Measurements from ENCODE around the gene RUNDC3A.
"Not testable (repeated sequence)": the region's sequence is repeated elsewhere in the genome, so short reads cannot be mapped to it uniquely, and the experiment has no call there.

Gene RUNDC3A

DNA sequence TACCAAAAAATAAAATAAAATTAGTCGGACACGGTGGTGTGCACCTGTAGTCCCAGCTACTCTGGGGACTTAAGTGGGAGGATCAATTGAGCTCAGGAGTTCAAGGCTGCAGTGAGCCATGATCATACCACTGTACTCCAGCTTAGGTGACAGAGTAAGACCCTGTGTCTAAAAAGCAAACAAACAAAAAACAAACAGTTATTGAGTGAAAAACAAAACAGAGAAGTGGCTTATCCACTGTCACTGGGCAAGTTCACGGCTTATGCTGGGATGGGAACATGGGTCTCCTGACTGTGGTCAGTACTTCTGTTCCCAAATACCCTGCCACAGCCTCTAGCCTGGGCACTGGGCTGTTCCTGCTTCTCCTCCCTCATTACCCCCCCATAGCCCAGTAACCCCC lies 27.2 kb downstream of the RUNDC3A start:
- H3K4me3 ChIP-seq (ENCODE audit: low read depth, low read length) = no peak overlapping the region
- TF ChIP-seq, protein P1, sequence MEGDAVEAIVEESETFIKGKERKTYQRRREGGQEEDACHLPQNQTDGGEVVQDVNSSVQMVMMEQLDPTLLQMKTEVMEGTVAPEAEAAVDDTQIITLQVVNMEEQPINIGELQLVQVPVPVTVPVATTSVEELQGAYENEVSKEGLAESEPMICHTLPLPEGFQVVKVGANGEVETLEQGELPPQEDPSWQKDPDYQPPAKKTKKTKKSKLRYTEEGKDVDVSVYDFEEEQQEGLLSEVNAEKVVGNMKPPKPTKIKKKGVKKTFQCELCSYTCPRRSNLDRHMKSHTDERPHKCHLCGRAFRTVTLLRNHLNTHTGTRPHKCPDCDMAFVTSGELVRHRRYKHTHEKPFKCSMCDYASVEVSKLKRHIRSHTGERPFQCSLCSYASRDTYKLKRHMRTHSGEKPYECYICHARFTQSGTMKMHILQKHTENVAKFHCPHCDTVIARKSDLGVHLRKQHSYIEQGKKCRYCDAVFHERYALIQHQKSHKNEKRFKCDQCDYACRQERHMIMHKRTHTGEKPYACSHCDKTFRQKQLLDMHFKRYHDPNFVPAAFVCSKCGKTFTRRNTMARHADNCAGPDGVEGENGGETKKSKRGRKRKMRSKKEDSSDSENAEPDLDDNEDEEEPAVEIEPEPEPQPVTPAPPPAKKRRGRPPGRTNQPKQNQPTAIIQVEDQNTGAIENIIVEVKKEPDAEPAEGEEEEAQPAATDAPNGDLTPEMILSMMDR (IDR thresholded peaks at IDR 0.05; ENCODE audit: low read depth, low read length, missing control alignments) = no peak
- in situ Hi-C loops (cut with HindIII; ENCODE audit: low sequenced_read_pairs) = no loop called here
- no peak for DNase-seq (ENCODE audit: low read depth)

DNA sequence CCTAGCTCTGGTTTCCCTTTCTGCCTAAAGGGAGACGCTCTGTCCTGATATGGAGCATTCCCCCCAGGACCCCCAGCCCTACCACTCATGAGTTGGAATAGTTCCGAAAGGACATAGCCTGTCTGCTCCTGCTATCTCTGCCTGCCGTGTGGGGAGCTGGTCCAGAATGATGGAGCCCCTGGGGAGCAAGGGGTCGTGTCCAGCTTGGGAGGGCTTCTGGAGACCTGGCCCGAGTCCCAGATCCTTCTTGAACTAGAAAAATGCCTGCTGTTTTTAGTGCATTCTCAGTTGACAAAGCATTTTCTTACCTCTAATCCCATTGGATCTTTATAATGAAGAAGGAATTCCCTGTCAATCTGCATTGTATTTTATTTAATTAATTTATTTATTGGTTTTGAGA lies 27.6 kb downstream of the RUNDC3A start:
- TF ChIP-seq, protein P1 (IDR thresholded peaks at IDR 0.05; ENCODE audit: low read depth, low read length, missing control alignments) = no peak
- no peak for DNase-seq (ENCODE audit: low read depth)
- H3K4me3 ChIP-seq (ENCODE audit: low read depth, low read length) = no peak overlapping the region
- in situ Hi-C loops (cut with HindIII; ENCODE audit: low sequenced_read_pairs) = no loop called here

DNA sequence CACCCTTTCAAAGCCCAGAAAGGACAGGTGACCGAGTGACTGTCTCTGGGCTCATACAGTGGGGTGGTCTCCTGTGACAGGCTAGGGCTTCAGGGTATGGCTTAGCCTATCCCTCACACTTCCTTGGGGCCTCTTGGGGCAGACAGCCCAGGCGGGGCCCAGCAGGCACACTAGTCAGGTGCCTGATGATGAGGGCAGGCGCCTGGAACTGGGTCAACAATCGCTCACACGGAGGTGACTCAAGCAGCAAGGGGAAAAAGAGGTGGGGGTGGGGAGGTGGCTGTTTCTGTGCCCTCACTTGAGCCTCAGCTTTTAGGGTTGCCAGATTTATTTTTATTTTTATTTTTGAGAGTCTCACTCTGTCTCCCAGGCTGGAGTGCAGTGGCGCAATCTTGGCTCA lies 30.3 kb downstream of the RUNDC3A start:
- in situ Hi-C loops (cut with HindIII; ENCODE audit: low sequenced_read_pairs) = no loop called here
- DNase-seq (ENCODE audit: low read depth) = no peak
- no peak overlapping the region for H3K4me3 ChIP-seq (ENCODE audit: low read depth, low read length)
- TF ChIP-seq, protein P1 (IDR thresholded peaks at IDR 0.05; ENCODE audit: low read depth, low read length, missing control alignments) = no peak

- in situ Hi-C loops (cut with HindIII; ENCODE audit: low sequenced_read_pairs); H3K4me3 ChIP-seq (ENCODE audit: low read depth, low read length); DNase-seq (ENCODE audit: low read depth): not testable (repeated sequence)
These were observed 32.2 kb downstream of the RUNDC3A start for GRCh38 chr17:44340553-44340952.

DNA sequence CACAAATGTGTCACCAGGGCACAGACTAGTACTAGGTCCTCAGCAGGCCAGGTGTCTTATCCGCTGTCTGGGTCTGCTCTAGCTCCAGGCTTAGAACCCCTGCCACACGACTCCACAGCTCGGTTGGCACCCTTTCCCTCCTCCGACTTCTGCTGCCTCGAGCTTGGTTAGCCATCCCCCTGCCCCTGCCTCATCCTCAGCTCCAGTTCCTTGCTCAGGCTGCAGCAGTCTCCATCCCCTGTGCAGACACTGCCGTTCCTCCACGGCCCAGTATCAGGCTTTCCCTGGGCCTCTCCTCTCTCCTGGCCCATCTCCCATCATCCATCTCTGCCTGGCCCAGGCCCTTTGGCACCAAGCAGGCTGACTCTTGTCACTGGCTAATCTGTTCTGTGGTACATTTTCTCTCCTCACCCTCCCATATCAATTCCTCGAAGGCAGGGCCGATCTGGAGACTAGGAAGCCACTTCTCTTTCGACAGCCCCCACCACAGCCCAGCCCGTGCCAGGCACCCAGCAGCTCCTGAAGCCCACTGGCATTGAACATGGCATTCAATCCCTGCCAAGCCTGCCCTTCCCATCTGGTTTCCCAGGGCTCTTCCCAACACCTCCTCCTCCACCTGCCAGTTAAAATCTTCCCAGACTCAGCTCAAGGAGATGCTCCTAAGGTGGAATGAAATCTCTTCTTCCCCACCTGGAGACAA lies 35.3 kb downstream of the RUNDC3A start:
- in situ Hi-C loops (cut with HindIII; ENCODE audit: low sequenced_read_pairs) = no loop called here
- DNase-seq (ENCODE audit: low read depth) = no peak
- H3K4me3 ChIP-seq (ENCODE audit: low read depth, low read length) = no peak overlapping the region
- TF ChIP-seq, protein P1 (IDR thresholded peaks at IDR 0.05; ENCODE audit: low read depth, low read length, missing control alignments) = no peak

- in situ Hi-C loops (cut with HindIII; ENCODE audit: low sequenced_read_pairs) = no loop called here
- peak within 1 kb of the TSS; percentile 64 for H3K4me3 ChIP-seq (ENCODE audit: low read depth, low read length)
- DNase-seq (ENCODE audit: low read depth) = peak; percentile 99
- TF ChIP-seq, protein P1 (IDR thresholded peaks at IDR 0.05; ENCODE audit: low read depth, low read length, missing control alignments) = no peak
These were observed 36.6 kb downstream of the RUNDC3A start, which contains the start of gene GRN for GRCh38 chr17:44344939-44345453. GRN (plus strand) TSS chr17:44345302; CDS start chr17:44349165, 3,863 bp downstream.

DNA sequence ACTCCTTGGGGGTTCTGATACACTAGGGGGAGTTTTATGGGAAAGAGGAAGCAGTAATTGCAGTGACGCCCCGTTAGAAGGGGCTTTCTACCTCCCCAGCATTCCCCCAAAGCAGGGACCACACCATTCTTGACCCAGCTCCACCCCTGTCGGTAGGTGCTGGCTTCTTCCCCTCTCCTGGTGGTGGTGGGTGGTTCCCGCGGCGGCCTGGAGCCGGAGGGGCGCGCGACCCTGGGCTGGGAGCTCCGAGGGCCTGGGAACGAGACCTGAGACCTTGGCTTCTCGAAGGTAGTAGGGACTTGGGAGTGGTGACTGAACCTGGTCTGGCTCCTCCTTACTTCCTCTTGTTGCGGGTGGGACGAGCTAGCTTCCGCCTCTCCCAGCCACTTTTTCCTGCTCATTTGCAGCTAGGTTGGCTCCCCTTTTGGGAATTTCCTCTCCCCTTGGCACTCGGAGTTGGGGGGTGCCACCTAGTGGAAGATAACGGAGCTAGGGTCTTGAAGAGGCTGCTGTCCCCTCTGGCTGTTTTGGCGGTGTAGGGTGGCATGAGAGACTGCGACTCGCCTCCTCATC lies 37.1 kb downstream of the RUNDC3A start:
- H3K4me3 ChIP-seq (ENCODE audit: low read depth, low read length) = peak overlapping the region; percentile 64
- in situ Hi-C loops (cut with HindIII; ENCODE audit: low sequenced_read_pairs) = no loop called here
- DNase-seq (ENCODE audit: low read depth) = peak; percentile 38
- TF ChIP-seq, protein P1 (IDR thresholded peaks at IDR 0.05; ENCODE audit: low read depth, low read length, missing control alignments) = peak; percentile 66

Measured in astrocyte of the cerebellum (primary cell).